ENCODE data around the gene PRKCE.

GRCh38 chr2:45859682-45860081 lies 208.2 kb downstream of the PRKCE start:
- TF ChIP-seq, protein P1, sequence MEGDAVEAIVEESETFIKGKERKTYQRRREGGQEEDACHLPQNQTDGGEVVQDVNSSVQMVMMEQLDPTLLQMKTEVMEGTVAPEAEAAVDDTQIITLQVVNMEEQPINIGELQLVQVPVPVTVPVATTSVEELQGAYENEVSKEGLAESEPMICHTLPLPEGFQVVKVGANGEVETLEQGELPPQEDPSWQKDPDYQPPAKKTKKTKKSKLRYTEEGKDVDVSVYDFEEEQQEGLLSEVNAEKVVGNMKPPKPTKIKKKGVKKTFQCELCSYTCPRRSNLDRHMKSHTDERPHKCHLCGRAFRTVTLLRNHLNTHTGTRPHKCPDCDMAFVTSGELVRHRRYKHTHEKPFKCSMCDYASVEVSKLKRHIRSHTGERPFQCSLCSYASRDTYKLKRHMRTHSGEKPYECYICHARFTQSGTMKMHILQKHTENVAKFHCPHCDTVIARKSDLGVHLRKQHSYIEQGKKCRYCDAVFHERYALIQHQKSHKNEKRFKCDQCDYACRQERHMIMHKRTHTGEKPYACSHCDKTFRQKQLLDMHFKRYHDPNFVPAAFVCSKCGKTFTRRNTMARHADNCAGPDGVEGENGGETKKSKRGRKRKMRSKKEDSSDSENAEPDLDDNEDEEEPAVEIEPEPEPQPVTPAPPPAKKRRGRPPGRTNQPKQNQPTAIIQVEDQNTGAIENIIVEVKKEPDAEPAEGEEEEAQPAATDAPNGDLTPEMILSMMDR (IDR thresholded peaks at IDR 0.05; ENCODE audit: poor library complexity) = no peak
- TF ChIP-seq EZH2 (IDR thresholded peaks at IDR 0.05; ENCODE audit: borderline replicate concordance) (no peak), EZH2phosphoT487 (IDR thresholded peaks at IDR 0.05; ENCODE audit: low read depth, severe bottlenecking, unreplicated experiment) (no peak)
